Midbrain (tissue), 1 donor: ENCODE results near the gene GMDS.

Source experiments
- DNase-seq: peaks from one replicate; lab custom pipeline; 2025; lab: John Stamatoyannopoulos, UW

The GMDS gene

GRCh38 chr6:1800845-1801244 lies 444.6 kb downstream of the GMDS start:
- DNase-seq: no peak

DNA sequence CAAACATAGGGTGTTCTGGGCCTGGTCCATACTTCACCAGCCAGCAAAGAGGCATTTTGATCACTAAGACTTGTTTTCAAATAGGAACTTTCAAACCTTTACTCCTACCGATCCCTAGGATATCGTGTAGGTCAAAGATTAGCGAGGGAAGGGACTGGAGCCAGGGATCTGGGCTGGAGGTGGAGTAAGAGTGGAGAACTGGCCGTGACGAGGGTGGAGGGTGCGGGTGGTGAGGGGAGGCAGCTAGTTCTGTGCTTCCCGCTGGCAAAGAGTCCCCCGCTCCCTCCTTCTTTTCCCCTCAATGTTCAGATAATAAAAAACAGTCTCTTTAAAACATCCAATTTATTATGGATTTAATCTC lies 446.5 kb downstream of the GMDS start:
- no peak for DNase-seq

DNA sequence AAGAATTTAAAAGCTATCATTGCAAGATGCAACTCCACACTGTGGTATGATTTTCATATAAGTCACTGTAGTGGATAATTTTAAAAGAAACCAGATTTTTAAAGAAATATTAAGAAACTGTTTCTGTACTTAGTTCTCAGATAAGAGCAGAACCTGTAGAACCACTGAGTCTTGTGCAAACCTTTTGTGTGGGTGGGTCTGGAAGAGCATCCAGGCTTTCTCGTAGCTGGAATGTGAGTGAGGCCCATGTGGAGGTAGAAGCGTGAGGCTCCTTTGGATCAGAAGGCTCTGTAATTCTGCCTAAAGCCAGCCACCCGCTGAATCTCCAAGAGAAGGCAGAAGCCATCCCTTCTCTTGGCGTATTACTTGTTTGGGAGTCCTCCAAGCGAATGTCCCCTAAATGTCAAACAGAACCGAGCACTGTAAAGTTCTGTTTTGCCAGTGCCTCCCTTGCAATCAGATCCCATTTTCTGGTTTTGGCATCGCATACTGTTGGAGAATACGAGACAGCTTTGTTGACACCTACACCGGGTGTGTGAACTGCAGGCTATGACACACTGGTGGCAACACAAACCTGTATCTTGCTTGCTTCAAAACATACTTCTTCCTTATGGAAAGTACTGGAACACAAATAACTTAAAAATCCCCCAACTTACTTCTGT lies 447.0 kb downstream of the GMDS start:
- DNase-seq: no peak

DNA sequence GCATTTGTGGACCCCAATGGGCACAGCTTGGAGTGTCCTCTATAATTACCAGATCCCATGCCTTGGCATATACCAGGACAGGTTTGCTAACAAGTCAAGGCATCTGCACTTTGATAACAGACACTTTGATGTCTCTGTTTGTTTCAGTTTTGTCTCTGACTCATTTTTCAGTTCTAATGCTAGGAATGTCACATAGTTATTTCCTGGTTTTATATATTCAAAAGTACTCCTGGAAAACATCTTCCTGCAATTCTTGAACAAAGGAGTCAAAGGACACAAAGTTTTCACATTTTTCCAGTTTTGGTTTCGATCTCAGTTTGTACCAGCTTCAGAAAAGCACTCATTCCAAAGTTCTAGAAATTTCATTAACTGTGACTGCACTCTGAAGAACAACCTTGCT lies 447.6 kb downstream of the GMDS start:
- DNase-seq: no peak

DNA sequence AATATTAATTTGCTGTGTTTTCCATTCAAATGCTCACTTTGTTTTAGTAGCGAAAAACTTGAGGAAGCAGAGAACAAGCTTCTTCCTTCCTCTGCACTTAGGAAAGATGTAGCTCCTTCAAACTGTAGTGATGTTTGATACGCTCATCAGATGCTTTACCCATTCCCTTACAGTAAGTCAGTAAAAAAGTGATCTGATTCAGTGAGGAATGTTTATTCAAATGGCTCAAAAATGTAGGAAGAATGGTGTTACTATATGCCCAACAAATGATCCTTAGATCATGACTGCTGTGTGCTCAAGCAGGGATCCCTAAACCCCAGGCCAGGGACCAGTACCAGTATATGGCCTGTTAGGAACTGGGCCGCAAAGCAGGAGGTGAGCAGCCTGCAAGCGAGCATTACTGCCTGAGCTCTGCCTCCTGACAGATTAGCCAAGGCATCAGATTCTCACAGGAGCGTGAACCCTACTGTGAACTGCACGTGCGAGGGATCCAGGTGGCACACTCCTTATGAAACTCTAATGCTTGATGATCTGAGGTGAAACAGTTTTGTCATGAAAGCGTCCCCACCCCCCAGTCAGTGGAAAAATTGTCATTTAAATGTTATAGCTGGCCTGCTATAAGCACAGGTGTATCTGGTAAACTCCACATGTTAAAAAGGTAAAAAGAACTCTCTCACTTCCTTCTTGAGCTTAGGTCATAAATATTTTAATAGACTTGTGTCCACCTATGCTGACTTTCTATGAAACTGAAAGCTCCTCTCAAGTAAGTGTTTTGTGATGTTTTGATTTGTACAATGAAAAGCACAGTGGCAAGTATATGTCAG lies 448.5 kb downstream of the GMDS start:
- DNase-seq: no peak

GRCh38 chr6:1795910-1796309 lies 449.5 kb downstream of the GMDS start:
- no peak for DNase-seq

GRCh38 chr6:1792989-1793388 lies 452.4 kb downstream of the GMDS start:
- DNase-seq: no peak

DNA sequence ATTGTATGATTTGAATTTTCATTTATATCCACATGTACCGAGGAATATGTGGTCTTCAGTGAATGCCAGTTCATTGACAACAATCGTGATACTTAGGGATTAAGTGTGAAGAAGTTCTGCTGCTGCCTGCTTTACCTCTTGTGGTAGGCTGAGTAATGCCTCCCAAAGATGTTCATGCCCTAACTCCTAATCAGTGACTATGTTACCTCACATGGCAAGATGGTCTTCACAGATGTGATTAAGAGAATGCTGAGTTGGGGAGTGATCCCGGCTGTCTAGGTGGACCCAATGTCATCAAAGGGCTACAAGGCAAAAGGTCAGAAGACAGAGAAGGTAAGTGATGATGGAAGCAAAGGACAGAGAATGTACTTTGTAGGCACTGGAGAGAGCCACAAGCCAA lies 454.7 kb downstream of the GMDS start:
- no peak for DNase-seq

DNA sequence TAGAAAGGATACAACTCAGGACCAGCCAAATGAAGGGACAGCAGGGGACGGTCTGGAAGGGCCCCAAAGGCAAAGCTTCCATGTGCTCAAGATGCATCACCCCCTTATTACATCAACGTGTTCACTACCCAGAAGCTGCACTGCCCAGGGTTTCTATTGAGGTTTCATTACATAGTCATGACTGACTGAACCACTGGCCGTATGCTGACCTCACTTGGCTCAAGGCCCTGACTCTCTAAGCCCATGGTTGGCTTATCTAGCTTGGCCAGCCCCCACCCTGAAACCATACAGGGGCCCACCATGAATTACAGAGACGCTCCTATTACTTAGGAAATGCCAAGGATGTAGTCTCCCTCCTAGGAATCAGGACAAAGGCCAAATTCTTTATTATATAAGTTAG lies 456.3 kb downstream of the GMDS start:
- no peak for DNase-seq

GRCh38 chr6:1787894-1788293 lies 457.5 kb downstream of the GMDS start:
- DNase-seq: no peak

- no peak for DNase-seq
Observed at GRCh38 chr6:1786455-1787453, 458.7 kb downstream of the GMDS start.

DNA sequence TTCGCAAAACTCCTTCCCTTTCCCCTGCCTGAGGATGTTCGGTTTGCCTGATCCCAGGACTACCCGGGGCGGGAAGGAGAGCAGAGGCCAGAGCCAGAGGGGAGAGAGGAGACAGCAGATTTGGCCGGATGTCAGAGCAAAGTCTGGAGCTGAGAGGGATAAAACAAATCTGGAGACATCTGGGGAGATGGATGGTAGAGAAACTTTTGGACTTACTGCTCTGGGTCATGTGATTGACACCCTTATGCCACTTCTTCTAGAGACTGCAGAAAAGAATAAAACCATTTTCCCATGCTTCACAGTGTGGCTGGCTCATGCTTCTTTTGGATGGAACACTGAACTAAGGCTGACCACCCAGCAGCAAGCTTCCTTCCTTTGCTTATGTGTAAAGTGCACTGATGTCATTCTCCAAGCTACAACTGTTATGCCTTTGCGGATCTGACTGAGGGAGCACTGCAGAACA lies 461.0 kb downstream of the GMDS start:
- no peak for DNase-seq

DNA sequence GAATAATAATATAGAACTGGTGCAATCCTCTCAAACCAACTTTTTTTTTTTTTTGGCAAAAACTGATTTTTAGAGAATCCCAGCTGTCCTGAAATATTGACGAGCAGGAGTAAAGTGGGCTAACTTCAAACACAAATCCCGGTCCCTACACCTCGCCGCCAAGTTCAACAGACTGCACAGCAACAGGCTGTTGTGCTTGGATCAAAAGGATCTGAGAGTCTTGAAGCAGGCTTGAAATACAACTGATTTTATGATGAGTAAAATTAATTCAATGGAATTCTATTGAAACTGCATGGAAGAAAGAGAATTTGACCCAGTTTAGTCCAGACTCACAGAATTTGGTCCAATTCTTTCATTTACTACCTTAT lies 463.6 kb downstream of the GMDS start:
- no peak for DNase-seq

DNA sequence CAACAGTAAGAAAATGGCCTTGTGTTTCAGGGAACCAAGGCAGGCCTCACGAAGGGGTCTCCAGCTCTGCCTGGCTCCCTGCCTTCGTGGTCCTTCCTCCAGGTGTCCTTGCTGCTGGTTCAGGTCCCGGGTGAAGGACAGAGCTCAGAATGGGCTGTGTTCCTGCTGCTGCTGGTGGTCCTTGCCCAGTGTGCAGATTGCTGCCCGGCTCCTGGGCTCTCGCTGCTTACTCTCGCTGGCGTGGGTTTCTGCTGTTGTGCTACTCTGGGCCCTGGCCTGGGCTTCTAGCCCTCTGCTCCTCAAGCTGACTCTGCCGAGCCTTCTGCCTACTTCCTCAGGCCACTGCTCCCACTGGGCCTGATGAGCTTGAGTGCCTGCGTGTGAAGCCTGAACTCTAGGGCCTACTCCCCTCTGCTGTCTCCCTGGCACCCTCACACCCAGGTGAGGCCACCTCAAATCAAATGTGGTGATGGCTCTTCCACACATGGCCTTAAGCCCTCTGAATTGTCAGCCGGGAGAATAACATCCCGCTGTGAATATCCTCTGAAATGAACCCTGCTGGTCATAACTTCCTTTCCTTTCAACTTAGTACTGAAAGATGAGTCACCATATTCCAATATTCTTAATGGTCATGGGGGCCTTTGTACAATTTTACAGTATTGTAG lies 464.1 kb downstream of the GMDS start:
- no peak for DNase-seq

GRCh38 chr6:1780251-1780867 lies 465.0 kb downstream of the GMDS start:
- no peak for DNase-seq

GRCh38 chr6:1778686-1779235 lies 466.6 kb downstream of the GMDS start:
- peak; percentile 3 for DNase-seq

DNA sequence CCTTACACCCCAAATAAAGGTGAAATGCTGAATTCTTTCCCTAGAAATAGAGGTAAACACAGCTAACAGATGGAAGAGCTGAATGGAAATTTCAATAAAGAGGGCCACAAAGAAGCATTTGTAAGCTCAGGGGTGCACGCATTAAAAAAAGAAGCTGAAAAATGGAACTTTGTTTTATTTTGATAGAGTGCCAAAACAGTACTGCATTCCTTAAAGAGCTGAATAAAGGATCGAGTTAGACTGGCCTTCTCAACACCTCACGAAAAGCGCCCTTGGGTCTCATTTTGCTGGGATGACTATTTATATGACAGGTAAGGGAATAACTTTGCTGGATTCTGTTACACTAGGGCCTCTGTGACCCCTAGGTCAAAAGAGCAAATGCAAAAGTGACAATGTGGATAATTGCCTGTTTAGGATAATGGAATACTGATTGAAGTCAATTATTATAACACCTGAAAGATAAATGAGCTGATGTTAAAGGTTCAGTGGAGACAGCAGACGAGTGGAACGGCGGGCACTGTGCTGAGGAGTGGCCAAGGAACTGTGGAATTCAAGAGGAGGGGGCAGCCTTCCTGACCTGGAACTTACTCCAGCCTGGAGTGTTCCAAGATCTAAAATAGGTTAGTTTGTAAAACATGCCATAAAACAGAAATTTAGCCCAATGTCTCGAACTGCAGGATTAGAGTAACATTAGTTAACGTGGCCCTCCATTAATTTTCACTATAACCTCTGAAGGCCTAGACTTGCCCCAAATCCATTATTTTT lies 467.3 kb downstream of the GMDS start:
- DNase-seq: no peak

DNA sequence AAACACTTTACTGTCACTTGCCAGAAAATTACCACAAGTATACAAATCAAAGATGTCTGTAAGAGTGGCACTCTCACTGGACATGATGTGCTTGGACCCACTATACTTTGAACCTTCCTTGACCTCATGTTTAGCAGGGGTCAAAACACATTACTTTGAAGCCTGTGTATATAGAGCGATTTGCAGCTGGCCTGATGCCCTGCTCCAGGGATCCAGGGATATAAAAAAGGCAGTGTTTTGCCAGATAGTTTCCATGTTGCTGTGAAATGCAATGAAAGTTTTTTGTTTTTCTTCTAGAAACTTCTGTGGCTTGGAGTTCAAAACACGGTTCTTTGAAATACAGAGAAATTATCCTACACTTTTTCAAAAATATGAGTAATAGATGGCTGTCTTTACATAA lies 470.0 kb downstream of the GMDS start:
- no peak for DNase-seq

DNA sequence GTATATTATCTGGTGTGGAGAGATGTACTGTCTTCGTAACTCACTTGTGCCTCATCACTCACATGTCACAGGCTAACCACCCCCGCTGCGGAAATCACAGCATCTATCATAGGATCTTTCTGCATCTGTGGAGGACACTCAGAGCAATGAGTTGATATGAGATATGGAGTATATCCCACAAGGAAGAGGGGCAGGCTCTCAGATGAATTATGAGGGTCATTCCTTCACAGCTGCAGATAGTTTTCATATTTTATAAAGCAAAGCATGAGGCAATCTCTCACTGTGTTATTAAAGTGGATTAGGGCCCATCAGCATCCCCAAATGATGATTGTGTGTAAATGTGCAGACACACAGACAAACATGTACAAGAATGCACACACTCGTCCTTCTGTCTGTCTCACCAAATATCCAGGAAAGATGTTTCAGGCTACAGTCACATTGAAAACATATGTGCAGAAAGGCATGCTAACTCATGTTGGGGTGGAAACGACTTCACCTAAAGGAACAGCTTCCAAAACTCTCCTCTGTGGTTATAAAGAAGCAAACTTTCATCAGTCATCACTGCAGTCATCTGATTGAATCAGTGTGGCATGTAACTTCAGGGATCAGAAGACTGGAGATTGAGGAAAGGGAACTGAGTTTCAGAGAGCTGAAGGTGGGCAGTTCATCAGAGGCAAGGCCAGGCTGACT lies 471.0 kb downstream of the GMDS start:
- no peak for DNase-seq

GRCh38 chr6:1773700-1774099 lies 471.7 kb downstream of the GMDS start:
- no peak for DNase-seq
